Fibroblast of villous mesenchyme (primary cell): ENCODE measurements around the gene TPCN1. TPM values are rescaled to one million over a fixed set of nuclear protein-coding genes. Genes with fewer than 3 reads are reported as not detected.

Experiments
- DNase-seq: peaks from one replicate; pipeline ENCODE4 v3.0.0-alpha.2; 2010; ENCODE audit warnings: low read depth
- H3K4me3 ChIP-seq: 2 replicates; pipeline ENCODE4 v1.5.1; 2011; ENCODE audit warnings: low read depth, mild to moderate bottlenecking, low read length
- total RNA-seq: library from RNA; depleted of rRNA; stranded (reverse); fragments of >200 nt; gene quantifications from 2 replicates; pipeline ENCODE4 v1.2.3, GENCODE V29; 2012
- TF ChIP-seq, protein P1 (sequence below): IDR thresholded peaks from 2 replicates; pipeline ENCODE4 v1.5.1; 2012; ENCODE audit warnings: low read depth, mild to moderate bottlenecking, low read length; ENCODE audit not compliant: insufficient read depth

The TPCN1 gene
- total RNA-seq, 1 donor: 25.9 TPM

GRCh38 chr12:113291586-113291985, 70.3 kb downstream of the TPCN1 start:
- no peak for DNase-seq
- TF ChIP-seq, protein P1, sequence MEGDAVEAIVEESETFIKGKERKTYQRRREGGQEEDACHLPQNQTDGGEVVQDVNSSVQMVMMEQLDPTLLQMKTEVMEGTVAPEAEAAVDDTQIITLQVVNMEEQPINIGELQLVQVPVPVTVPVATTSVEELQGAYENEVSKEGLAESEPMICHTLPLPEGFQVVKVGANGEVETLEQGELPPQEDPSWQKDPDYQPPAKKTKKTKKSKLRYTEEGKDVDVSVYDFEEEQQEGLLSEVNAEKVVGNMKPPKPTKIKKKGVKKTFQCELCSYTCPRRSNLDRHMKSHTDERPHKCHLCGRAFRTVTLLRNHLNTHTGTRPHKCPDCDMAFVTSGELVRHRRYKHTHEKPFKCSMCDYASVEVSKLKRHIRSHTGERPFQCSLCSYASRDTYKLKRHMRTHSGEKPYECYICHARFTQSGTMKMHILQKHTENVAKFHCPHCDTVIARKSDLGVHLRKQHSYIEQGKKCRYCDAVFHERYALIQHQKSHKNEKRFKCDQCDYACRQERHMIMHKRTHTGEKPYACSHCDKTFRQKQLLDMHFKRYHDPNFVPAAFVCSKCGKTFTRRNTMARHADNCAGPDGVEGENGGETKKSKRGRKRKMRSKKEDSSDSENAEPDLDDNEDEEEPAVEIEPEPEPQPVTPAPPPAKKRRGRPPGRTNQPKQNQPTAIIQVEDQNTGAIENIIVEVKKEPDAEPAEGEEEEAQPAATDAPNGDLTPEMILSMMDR: no peak
- H3K4me3 ChIP-seq: no peak overlapping the region

DNA sequence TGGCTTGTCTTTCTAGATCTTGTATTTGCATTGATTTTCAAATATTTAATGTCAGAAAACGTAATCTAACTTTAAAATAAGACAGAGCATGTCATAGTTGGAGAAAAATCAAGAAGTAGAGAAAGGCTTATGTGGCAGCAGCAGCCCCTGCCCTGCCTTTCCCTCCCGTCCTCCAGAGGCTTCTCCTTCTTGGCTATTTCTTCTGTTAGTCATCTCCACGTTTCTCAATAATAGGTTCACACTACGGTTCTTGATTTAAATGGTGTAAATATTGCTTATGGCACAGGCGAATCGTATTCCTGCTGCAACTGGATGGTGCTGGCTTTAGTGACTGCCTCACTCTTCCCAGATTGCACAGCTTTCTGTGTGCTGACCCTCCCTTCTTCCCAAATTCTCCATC, 70.8 kb downstream of the TPCN1 start:
- TF ChIP-seq, protein P1: no peak
- no peak overlapping the region for H3K4me3 ChIP-seq
- peak; percentile 45 for DNase-seq

GRCh38 chr12:113292547-113292946, 71.3 kb downstream of the TPCN1 start:
- DNase-seq: no peak
- TF ChIP-seq, protein P1: no peak

DNA sequence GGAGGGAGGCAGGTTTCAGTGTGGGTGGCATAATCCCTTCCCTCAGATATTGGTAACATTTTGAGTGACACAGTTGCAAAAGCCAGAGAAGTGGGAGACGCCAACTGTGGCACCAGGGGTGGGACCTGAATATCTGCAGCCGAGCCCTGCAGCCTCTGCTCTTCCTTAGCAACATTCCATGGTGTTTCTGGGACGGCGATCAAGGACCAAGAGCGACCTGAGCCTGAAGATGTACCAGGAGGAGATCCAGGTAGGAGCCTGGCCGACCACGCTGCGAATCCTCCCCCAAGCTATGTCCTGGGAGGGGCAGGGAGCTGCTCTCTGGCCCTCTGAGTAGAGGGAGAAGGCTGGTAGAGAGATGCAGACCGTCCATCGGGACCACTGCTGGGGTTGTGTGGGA, 71.8 kb downstream of the TPCN1 start:
- DNase-seq: no peak

More at GRCh38 chr12:113292547-113292946, 71.3 kb downstream of the TPCN1 start:
- H3K4me3 ChIP-seq: no peak overlapping the region

DNA sequence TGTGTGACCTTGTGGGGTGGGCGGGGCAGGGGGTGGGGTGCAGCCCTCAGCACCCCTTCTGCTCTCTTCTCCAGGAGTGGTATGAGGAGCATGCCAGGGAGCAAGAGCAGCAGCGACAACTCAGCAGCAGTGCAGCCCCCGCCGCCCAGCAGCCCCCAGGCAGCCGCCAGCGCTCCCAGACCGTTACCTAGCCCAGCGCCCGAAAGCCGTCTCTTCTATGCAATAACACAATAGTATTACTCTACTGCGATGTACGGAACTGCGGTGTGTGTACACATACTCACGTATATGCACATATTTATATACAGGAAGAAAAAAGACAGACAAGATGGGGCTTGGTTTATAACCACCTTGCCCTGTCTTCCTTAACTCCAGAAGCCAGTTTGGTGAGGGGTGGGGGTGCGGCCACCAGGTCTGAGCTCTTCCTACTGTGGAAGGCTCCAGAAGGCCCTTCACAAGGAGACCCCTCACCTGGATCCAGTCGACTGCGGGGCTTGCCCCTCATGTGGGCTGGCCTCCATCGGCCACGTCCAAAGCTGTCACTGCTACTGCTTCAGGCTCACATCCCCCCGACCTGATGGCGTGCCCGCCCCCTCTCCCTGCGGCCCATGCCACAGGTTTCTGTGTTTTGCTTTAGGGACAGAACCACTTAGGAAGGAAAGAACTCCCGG, 74.8 kb downstream of the TPCN1 start:
- no peak overlapping the region for H3K4me3 ChIP-seq
- TF ChIP-seq, protein P1: no peak
- DNase-seq: no peak

More for the DNA sequence above, 71.8 kb downstream of the TPCN1 start:
- TF ChIP-seq, protein P1: no peak
- no peak overlapping the region for H3K4me3 ChIP-seq

DNA sequence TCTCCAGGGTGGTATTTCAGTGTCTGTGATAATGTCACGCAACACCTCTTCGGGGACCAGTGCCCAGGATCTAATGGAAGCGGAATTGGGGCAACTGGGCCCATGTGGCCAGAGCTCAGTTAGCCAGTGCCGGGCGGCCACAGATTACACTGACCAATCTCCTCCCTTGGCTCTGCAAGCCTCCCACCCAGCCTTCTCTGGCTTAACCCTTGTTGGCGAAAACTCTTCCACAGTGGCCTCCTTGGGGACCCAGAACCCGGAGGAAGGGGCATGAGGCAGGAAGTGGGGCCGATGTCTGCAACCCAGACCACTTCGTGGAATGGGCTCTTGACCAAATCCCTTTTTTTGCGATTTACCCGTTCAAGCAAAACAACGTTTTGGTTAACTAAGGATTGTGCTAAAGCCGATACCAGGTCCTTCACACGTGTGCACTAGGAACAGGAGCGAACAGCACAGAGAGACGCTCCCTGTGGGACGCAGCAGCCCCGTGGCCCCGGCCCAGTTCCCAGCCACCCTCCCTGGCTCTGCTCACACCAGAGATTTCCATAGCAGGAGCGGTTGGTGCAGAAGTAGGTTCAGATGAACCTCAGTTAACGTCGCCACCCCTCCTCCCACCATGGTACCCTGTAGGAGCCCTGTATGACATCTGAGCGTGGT, 75.4 kb downstream of the TPCN1 start:
- H3K4me3 ChIP-seq: no peak overlapping the region
- DNase-seq: no peak
- TF ChIP-seq, protein P1: no peak
